GM12878 (cell line): ENCODE data around the gene ADCY10. TPM values are rescaled to one million over a fixed set of nuclear protein-coding genes. Genes with fewer than 3 reads are reported as not detected.

Experiments used
- ATAC-seq: fragments of 200-7000 bp; cut with Tn5 transposase; 3 replicates; pipeline ENCODE4 v1.9.1; 2020; ENCODE audit warnings: mild to moderate bottlenecking, moderate library complexity
- BruUV-seq: library from RNA; stranded (reverse); fragments of 400-500 nt; replicated peaks from 2 replicates; lab custom pipeline; 2021; lab: Mats Ljungman, UMichigan
- CTCF ChIA-PET: fragments of 300-600 bp; sonication (Branson Sonifier 250); formaldehyde crosslinking; extraction: SDS; loops from one replicate; lab custom pipeline; 2021; ENCODE audit warnings: inconsistent platforms; lab: Yijun Ruan, JAX
- POLR2A ChIA-PET: fragments of 350-600 bp; formaldehyde crosslinking; extraction: SDS; loops from one replicate; lab custom pipeline; 2021; ENCODE audit warnings: inconsistent platforms; lab: Charles Lee
- RAD21 ChIA-PET: fragments of 300-600 bp; sonication (Branson Sonifier 250); formaldehyde crosslinking; loops from one replicate; lab custom pipeline; 2023; ENCODE audit warnings: antibody characterized with exemption; ENCODE audit not compliant: unreplicated experiment; lab: Charles Lee
- SMC1A ChIA-PET: fragments of 300-600 bp; sonication (Branson Sonifier 250); formaldehyde crosslinking; loops from one replicate; lab custom pipeline; 2023; ENCODE audit not compliant: unreplicated experiment, uncharacterized antibody; lab: Charles Lee
- DNase-seq: peaks from one replicate; pipeline ENCODE4 v3.0.0-alpha.2; 2011; ENCODE audit warnings: low read depth, low spot score
- FAIRE-seq: peaks from 3 replicates; lab custom pipeline; 2011; peaks lifted over from hg19 to GRCh38; lab: Jason Lieb, UNC
- H2AFZ ChIP-seq: 2 replicates; pipeline ENCODE4 v1.6.0; 2011; ENCODE audit warnings: low read depth, low read length, control low read depth; ENCODE audit not compliant: control insufficient read depth
- H3K27ac ChIP-seq: 2 replicates; pipeline ENCODE4 v1.5.1; 2011; ENCODE audit warnings: control low read depth; ENCODE audit not compliant: control insufficient read depth, insufficient read depth
- H3K27me3 ChIP-seq, 2 experiments: replicated peaks in 1 of 2; 2 replicates each; pipeline versions ENCODE4 v1.6.0 to v1.6.1; 2011; ENCODE audit warnings: low read length in 1 of 2; ENCODE audit not compliant: control insufficient read depth in 2 of 2, insufficient read depth in 2 of 2
- H3K36me3 ChIP-seq, 2 experiments: 2 replicates each; pipeline ENCODE4 v1.5.1; 2011; ENCODE audit warnings: low read length in 1 of 2; ENCODE audit not compliant: control insufficient read depth in 2 of 2, insufficient read depth in 2 of 2
- H3K4me1 ChIP-seq: 2 replicates; pipeline ENCODE4 v1.6.1; 2011; ENCODE audit warnings: mild to moderate bottlenecking, low read length, moderate library complexity, mixed read lengths; ENCODE audit not compliant: control insufficient read depth, insufficient read depth
- H3K4me2 ChIP-seq: 2 replicates; pipeline ENCODE4 v1.6.0; 2011; ENCODE audit warnings: control low read depth; ENCODE audit not compliant: control insufficient read depth, insufficient read depth
- H3K4me3 ChIP-seq: fragments of 200-600 bp; sonication (generic); 2 replicates; pipeline ENCODE4 v1.5.1; 2016
- H3K79me2 ChIP-seq: 2 replicates; pipeline ENCODE4 v1.6.0; 2011; ENCODE audit warnings: low read length; ENCODE audit not compliant: control insufficient read depth, insufficient read depth
- H3K9ac ChIP-seq: 2 replicates; pipeline ENCODE4 v1.8.0; 2011; ENCODE audit warnings: low read length, control low read depth, mixed read lengths; ENCODE audit not compliant: control insufficient read depth, insufficient read depth
- H3K9me3 ChIP-seq: replicated peaks from 3 replicates; pipeline ENCODE4 v1.5.1; 2011; ENCODE audit warnings: mild to moderate bottlenecking, low read length; ENCODE audit not compliant: control insufficient read depth, insufficient read depth
- H4K20me1 ChIP-seq: 2 replicates; pipeline ENCODE4 v1.6.0; 2011; ENCODE audit not compliant: control insufficient read depth, insufficient read depth
- BACH1 ChIP-seq: fragments of 450-650 bp; IDR thresholded peaks from 2 replicates; pipeline ENCODE4 v1.6.1; 2017; ENCODE audit warnings: mild to moderate bottlenecking, borderline replicate concordance
- IRF5 ChIP-seq: fragments of 450-650 bp; IDR thresholded peaks from 2 replicates; pipeline ENCODE4 v1.6.1; 2017; ENCODE audit warnings: borderline replicate concordance
- JUNB ChIP-seq: IDR thresholded peaks from 2 replicates; pipeline ENCODE4 v1.6.1; 2016; ENCODE audit warnings: antibody characterized with exemption, mild to moderate bottlenecking
- RELB ChIP-seq: fragments of 450-650 bp; IDR thresholded peaks from 2 replicates; pipeline ENCODE4 v1.6.1; 2017; ENCODE audit warnings: low read depth, mild to moderate bottlenecking, moderate library complexity
- TARDBP ChIP-seq: IDR thresholded peaks from 2 replicates; pipeline ENCODE4 v1.6.1; 2016; ENCODE audit warnings: borderline replicate concordance
- WGBS: methylation state at CpG from one replicate; pipeline ENCODE4 v1.1.6; 2016; ENCODE audit warnings: low lambda C conversion rate; ENCODE audit not compliant: insufficient replicate concordance, insufficient coverage; ENCODE audit errors: missing lambda C conversion rate; 5-methylcytosine and 5-hydroxymethylcytosine counted together
- in situ Hi-C: fragments of 300-500 bp; cut with MboI; formaldehyde crosslinking; loops from 9 replicates; pipeline ENCODE4 v1.14.3; 2018; ENCODE audit warnings: mixed read lengths
- intact Hi-C: fragments of 100-400 bp; cut with micrococcal nuclease; formaldehyde crosslinking; loops from one replicate; pipeline ENCODE4 v1.14.2; 2022; ENCODE audit not compliant: unreplicated experiment
- polyA plus RNA-seq, 11 experiments: library from polyadenylated mRNA; depleted of rRNA in 4 of 11; unstranded in 6 of 11; stranded (reverse) in 5 of 11; fragments of >200 nt; fragmentation: Nextera tagmentation in 4 of 11; fragmentation: Illumina TruSeq in 1 of 11; extraction: Ambion mirVana in 4 of 11; extraction: Trizol in 1 of 11; gene quantifications; 1 replicate in 1 of 11; 2 replicates in 10 of 11; pipeline versions ENCODE4 v1.2.1 to v1.2.3, GENCODE V29; 2011 to 2016; ENCODE audit warnings: inconsistent platforms in 2 of 11, missing spikeins in 2 of 11, low read depth in 1 of 11
- total RNA-seq, 4 experiments: library from RNA; depleted of rRNA in 3 of 4; stranded (reverse); fragments of >200 nt in 3 of 4; fragmentation: Illumina TruSeq in 1 of 4; extraction: Trizol in 1 of 4; gene quantifications; 2 replicates each; pipeline versions ENCODE4 v1.2.1 to v1.2.3, GENCODE V29; 2013 to 2021

ADCY10 gene
- total and polyA plus RNA-seq, 10 of the 15 experiments (the other 5 are each of a cell fraction or from before 2014, with no cell fraction given), result 0.13 to 0.22 TPM; not detected in 8

GRCh38 chr1:167775178-167775577, 138.8 kb downstream of the ADCY10 start:
- no peak overlapping the region for H3K9ac ChIP-seq
- ChIA-PET POLR2A (interaction anchor here (1.3 kb wide), 1 partner anchor 13 kb away, joined by 4 read pairs; no protein-coding TSS in a partner anchor), CTCF (interaction anchor here (0.7 kb wide), 1 partner anchor 307 kb away, joined by 6 read pairs; no protein-coding TSS in a partner anchor), RAD21 (interaction anchor here (1.3 kb wide), 1 partner anchor 55 kb away, joined by 3 read pairs; no protein-coding TSS in a partner anchor), SMC1A (interaction anchor here (0.5 to 1.7 kb wide), 2 partner anchors 12 to 422 kb away, joined by 3 to 4 read pairs; no protein-coding TSS in a partner anchor)
- intact Hi-C loops (no loop called here), in situ Hi-C loops (no loop called here)
- no peaks in the 10 kb centered on the region for H3K79me2 ChIP-seq
- H3K4me3 ChIP-seq, result no peak overlapping the region
- peaks cover 13 to 28% of the 10 kb centered on the region in 2 experiments for H3K36me3 ChIP-seq
- H3K9me3 ChIP-seq, result no peaks in the 10 kb centered on the region
- no peaks in the 10 kb centered on the region for H3K4me1 ChIP-seq
- no peaks in the 10 kb centered on the region for H3K27me3 ChIP-seq
- DNase-seq, result no peak
- no TSS peak for BruUV-seq
- no peak for ATAC-seq
- WGBS, result 22% methylated on average over 2 of the region's 2 CpGs
- H4K20me1 ChIP-seq, result no peaks in the 10 kb centered on the region
- no peak overlapping the region for H3K27ac ChIP-seq
- TF ChIP-seq RELB (no peak), BACH1 (no peak), IRF5 (no peak), TARDBP (no peak), JUNB (no peak)
- FAIRE-seq, result no peak
- H3K4me2 ChIP-seq, result no peak overlapping the region
- no peak overlapping the region for H2AFZ ChIP-seq
